GM21381 (cell line): Measurements from ENCODE around the gene FAM240B.

Source experiments
- ATAC-seq: cut with Tn5 transposase; IDR thresholded peaks from one replicate; pipeline ENCODE4 v1.9.1; 2021; ENCODE audit warnings: mild to moderate bottlenecking, moderate library complexity; ENCODE audit not compliant: unreplicated experiment

The FAM240B gene

DNA sequence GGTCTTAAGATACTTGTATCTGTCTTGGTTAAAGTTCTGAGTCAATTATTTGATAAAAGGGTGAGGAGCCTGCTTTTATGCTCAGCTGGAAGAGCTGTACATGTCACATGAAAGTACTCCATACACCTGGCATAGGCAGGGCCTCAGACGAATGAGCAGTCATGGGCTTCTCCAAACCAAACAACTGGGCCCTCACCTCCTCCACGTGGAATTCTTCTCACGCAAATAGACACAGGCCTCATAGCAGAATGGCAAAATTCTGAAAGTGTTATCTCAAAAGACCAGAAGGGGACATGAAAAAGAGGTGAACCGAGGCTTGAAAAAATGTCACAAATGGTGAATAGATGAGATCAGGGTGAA is 48.6 kb downstream of the FAM240B start:
- ATAC-seq, result no peak

DNA sequence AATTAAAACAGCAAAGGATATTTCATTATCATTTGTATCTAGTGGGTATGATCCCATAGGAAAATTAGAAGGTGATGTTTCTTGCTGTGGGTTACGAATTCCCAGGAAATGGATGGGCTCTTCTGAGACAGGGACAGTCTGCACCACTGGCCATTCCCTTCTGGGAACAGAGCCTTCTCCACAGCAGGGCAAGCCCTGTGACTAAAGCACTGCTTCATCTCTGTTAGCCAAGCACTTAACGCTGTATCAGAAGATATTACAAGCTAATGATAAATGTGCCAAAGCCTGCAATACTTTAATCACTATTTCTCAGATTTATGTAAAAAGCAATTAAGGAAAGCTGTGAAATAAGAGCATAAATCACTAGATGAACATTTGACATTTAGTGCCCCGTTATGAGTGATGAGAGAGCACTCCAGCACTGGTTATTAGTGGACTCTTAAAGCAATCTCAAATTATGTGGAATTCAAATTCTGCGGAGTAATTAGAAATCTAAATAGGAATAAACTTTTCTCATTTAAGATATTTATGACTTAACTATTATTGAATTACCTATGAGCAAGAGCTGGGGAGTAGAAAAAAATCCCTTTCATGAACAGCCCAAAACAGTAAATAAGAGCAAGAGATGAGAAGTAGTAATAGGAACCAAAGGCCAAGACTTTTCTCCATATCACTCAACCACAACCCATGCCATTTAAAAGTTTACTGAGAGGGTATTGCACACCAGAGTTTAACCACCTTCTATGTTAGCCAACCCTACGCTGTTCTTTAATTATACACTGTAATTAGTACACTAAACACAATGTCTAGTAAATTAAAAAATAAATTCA is 49.2 kb downstream of the FAM240B start:
- ATAC-seq, result no peak

DNA sequence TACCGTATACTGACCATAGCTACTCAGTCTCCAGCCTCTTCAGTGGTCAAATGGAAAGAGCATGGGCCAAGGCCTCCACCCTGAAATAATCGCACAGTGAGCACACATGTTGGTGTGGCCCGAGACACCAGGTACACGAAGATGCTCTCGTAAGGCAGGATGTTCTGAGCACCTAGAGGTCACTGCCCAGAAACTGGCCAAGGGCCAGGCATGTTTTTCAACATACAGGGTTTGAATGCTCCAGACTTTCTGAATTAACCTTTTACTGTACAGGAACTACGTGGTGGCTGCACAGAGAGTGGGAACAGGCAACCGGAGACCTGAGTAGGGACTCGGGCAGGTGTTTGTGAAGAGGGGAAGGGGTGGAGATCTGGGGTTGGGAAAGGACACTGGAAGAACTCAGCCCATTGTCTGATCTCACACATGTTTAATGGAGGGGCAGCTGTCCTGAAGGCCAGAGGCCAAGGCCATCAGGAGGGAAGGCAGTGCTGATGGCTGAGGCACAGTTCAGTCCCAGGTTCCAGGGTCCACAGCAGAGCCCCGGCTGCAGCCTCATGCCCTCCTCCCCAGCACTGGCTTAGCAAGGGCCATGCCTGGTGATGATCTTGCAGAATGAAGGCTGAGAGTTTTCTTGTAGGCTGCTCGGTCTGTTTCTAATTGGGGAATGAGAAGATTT is 51.0 kb downstream of the FAM240B start:
- ATAC-seq, result no peak

DNA sequence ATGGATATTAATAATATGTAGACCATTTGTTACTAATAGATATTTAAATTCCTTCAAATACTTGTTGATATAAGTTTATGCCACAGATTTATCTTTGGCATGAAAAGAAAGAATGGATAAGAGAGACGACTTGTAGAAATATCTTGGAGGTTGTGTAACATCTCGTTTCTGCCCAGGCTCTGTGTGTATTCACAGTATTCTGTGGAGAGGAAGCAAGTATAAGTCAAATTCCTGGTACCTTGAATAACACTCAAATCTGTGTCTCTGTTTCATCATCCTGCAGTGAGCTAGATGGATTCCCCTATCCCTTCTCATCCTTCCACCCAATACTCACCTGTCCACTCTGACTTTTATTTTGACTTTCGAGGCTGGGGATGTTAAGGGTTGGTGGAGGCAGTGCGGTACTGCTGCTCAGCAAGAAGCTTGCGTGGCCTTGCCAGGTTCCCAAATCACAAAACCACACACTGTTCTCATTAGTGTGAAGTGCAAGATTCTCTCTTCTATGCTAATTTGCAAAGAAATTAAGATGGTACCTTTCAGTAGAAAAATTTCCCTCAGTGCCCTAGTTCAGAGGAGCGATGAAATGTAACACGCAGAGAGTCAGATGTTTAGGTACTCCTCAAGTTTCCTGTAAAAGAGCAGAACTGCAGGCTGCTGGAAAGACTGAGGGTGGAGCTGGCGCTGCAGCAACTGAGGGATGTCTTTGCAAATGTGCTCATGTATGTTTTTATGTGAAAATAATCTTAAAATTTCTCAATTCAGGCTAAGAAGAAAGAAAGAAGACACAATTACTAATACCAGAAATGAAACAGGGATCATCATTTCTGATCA is 57.0 kb downstream of the FAM240B start:
- no peak for ATAC-seq

DNA sequence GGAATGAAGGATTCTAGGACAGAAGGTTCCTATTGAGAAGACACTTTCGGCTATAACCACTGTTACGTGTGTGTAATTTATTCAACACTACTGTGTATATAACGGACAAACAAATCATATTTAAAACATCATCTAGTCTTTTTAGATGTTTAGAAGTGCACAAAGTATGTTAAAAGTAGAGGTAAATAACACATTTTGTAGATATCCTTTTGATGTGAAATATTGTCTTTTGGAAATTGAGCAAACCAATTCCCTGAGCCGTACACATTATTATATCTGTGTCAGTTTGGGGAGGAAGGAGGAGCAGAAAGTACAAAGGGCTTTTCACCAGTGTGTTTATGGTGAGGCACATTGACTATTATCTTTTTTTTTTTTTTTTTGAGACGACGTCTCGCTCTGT is 60.4 kb downstream of the FAM240B start:
- ATAC-seq, result no peak

DNA sequence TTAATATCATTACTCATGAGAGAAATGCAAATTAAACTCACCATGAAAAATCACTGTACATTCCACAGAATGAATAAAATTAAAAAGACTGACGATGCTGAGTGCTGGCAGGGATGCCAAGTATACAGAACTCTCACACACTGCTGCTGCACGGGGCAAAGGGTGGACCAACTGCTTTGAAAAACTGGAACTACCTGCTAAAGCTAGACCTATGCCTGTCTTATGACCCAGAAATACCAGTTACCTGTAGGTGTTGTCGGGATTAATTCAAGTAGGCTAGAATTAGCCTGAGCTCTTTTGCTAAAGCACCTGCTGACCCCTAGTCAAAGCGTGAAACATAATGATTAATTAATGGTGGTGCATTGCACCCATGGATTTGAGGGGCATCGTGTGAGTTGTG is 63.0 kb downstream of the FAM240B start:
- no peak for ATAC-seq

DNA sequence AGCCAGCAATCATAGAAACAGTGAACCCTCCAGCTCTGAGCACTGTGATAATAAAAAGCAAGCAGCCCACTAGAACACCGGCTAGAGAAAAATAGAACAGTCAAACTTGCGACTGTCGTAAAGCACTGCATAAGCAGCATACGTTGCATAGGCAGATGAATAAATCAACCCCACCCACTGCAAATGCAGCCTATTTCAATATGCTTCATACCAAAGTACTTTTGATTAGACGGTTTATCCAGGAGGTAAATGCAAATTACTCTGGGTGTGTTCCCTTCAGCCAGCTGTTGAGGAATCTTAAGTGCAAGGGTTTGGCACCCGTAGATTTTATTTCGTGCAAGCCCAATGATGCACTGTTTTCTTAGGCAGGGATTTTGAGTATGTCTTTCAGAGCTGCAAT is 67.4 kb downstream of the FAM240B start:
- no peak for ATAC-seq

DNA sequence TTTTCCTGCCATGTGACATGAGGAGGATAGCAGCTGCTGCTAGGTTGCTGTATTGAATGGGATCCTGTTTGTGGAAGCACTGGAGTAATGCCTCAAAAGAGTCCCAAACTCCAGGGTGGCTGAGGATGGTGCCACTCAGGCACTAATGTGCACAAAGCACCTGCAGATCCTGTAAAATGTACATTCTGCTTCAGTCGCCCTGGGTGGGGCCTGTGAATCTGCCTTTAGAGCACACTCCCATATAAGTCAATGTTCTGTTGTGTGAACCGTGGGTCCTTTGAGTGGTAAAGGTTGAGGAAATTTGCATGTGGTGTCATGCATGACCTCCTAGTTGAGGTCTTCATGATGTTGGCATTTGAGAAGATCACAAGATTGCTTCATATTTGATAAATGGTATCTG is 67.9 kb downstream of the FAM240B start:
- ATAC-seq, result no peak

DNA sequence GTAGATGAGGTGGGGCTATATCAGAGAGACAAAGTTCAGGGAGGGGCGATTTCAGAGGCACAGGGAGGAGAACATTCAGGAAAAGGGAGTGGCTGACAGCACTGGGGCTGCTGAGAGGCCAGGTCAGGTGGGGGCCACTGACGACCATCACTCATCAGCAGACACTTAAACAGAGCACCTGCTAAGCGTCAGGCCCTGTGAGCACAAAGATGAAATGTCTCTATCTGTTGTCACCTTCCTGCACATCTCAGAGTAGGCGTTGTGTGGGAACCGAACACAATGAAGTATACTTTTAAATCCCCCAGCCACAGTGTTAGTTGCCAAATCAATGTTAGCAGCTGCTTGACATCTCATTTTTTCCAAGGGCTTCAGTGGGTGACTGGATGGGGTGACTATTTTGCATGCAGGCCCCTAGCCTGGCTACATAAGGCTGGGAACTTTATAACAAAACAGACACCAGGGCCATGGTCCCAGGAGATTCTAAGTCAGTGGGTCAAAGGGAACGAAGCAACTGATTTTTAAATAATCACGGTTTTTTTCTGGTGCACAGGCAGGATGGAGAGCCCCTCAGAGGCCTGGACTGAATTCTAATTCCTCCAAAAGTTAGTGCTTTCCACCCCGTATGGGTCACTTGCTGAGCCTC is 68.4 kb downstream of the FAM240B start:
- ATAC-seq, result no peak

DNA sequence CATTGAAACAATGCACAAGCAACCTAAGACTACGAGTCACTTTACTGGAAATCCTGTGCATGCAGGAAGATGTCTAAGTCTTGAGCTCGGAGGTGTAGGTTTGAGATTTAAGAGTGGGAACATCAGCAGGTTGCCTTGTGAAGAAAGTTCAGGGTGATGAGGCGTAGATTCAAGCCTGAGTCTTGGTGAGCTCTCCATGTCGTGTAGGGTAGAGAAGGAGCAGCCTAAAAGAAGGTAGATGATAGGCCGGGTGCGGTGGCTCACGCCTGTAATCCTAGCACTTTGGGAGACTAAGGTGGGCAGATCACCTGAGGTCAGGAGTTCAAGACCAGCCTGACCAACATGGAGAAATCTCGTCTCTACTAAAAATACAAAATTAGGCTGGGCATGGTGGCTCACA is 69.4 kb downstream of the FAM240B start:
- ATAC-seq, result no peak

DNA sequence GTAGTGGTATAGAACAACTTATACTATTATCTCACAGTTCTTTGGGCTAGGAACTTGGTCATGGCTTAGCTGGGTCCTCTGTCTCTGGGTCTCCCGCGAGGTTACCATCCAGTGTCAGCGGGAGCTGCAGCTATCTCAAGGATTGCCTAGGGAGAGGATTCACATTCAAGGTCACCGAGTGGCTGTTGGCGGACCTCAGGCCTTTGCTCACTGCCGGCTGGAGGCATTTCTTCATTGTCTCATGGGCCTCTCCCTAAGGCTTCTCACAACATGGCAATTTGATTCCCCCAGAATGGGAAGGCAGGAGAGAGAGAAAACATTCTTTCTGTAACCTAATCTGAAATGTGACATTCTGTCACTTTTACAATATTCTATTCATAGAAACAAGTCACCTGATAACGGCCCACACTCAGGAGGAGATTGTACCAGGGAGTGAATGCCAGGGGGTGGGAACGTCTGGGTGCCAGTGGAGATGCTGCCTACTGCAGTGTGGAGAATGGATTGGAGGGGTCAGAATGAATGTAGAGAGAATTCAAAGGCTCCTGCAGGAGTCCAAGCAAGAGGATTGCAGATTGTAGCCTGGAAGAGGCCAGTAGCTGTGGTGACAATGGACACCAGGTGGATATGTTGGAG is 70.1 kb downstream of the FAM240B start:
- no peak for ATAC-seq

DNA sequence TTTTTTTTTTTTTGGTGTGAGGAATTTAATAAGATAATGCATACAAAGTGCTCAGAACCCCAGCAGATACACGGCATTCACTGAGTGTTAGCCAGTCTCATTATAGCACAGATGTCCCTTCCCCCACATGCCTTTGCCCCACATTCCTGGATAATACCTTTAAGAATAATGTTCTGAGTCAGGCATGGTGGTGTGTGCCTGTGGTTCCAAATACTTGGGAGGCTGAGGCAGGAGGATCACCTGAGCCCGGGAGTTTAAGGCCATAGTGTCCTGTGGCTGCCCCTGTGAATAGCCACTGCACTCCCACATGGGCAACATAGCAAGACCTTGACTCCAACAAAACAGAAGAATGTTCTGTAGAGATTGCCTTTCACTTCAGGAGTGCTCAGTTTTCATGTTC is 75.3 kb downstream of the FAM240B start:
- ATAC-seq, result no peak
